HEK293T (cell line): ENCODE results near the gene PHLPP1.

Source experiments
- ARNT ChIP-seq: fragments of 450-650 bp; IDR thresholded peaks from 2 replicates; pipeline ENCODE4 v1.6.1; 2017; ENCODE audit warnings: mild to moderate bottlenecking
- BHLHE40 ChIP-seq: fragments of 450-650 bp; IDR thresholded peaks from 2 replicates; pipeline ENCODE4 v1.6.1; 2016; ENCODE audit warnings: mild to moderate bottlenecking, moderate library complexity, borderline replicate concordance
- CTBP1 ChIP-seq: fragments of 450-650 bp; IDR thresholded peaks from 2 replicates; pipeline ENCODE4 v1.6.1; 2016; ENCODE audit warnings: borderline replicate concordance
- ELF4 ChIP-seq: fragments of 450-650 bp; IDR thresholded peaks from 2 replicates; pipeline ENCODE4 v1.6.1; 2017; ENCODE audit warnings: antibody characterized with exemption
- FOXK2 ChIP-seq: fragments of 450-650 bp; IDR thresholded peaks from 2 replicates; pipeline ENCODE4 v1.6.1; 2016; ENCODE audit warnings: mild to moderate bottlenecking
- FOXM1 ChIP-seq: fragments of 450-650 bp; IDR thresholded peaks from 2 replicates; pipeline ENCODE4 v1.6.1; 2017; ENCODE audit warnings: mild to moderate bottlenecking, borderline replicate concordance
- HDGF ChIP-seq: fragments of 450-650 bp; IDR thresholded peaks from 2 replicates; pipeline ENCODE4 v1.6.1; 2017; ENCODE audit warnings: antibody characterized with exemption, borderline replicate concordance
- NFRKB ChIP-seq: fragments of 450-650 bp; IDR thresholded peaks from 2 replicates; pipeline ENCODE4 v1.6.1; 2016; ENCODE audit warnings: mild to moderate bottlenecking, moderate library complexity
- SP1 ChIP-seq: fragments of 450-650 bp; IDR thresholded peaks from 2 replicates; pipeline ENCODE4 v1.6.1; 2017
- TARDBP ChIP-seq: fragments of 450-650 bp; IDR thresholded peaks from 2 replicates; pipeline ENCODE4 v1.6.1; 2016

DNA sequence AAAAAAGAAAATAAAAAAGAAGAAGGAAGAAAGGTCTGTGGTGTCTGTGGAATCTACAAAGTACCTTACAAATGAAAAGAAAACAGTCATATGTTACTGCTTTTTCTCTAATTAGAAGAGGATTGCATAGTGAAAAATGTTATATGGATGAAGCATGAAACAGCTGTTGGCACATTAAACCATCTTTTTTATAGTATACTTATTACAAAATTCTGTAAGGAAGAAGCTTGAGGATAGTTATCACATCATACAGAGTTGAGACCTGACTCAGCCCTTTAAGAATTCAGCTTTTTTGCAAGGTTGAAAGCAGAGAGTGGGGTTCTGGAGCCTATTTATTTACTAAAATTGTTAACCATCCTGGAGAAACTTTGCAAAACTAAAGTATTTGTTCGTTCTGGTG lies 222.7 kb downstream of the PHLPP1 start:
- TF ChIP-seq FOXK2, result no peak
- TF ChIP-seq FOXM1, result no peak
- TF ChIP-seq TARDBP, result no peak
- no peak for TF ChIP-seq ELF4
- no peak for TF ChIP-seq ARNT
- no peak for TF ChIP-seq BHLHE40
- TF ChIP-seq CTBP1, result no peak
- TF ChIP-seq SP1, result no peak
- TF ChIP-seq HDGF, result no peak
- TF ChIP-seq NFRKB, result no peak
